Activated CD4-positive, alpha-beta memory T cell treated with anti-CD3 and anti-CD28 coated beads for 36 hours (primary cell): Measurements from ENCODE around the gene NEK7. TPM values are rescaled to one million over a fixed set of nuclear protein-coding genes. Genes with fewer than 3 reads are reported as not detected.

Source experiments
- CTCF ChIA-PET: fragments of 350-600 bp; sonication (Branson Sonifier 250); formaldehyde crosslinking; loops from one replicate; lab custom pipeline; 2021; ENCODE audit warnings: antibody characterized with exemption, inconsistent platforms; lab: Charles Lee
- POLR2A ChIA-PET: fragments of 350-600 bp; sonication (Branson Sonifier 250); formaldehyde crosslinking; loops from one replicate; lab custom pipeline; 2021; ENCODE audit warnings: antibody characterized with exemption; lab: Charles Lee
- DNase-seq: peaks from one replicate; pipeline ENCODE4 v3.0.0-alpha.2; 2020
- H3K27ac Mint-ChIP-seq: one replicate; pipeline ENCODE4 v1.8.0; 2021; ENCODE audit warnings: mixed read lengths
- H3K27me3 Mint-ChIP-seq: one replicate; pipeline ENCODE4 v1.8.0; 2021; ENCODE audit warnings: mixed read lengths
- H3K36me3 Mint-ChIP-seq: one replicate; pipeline ENCODE4 v1.8.0; 2021; ENCODE audit warnings: mixed read lengths
- H3K4me1 Mint-ChIP-seq: one replicate; pipeline ENCODE4 v1.8.0; 2021; ENCODE audit warnings: low read depth, mixed read lengths
- H3K4me3 Mint-ChIP-seq: one replicate; pipeline ENCODE4 v1.8.0; 2021; ENCODE audit warnings: mild to moderate bottlenecking, mixed read lengths
- H3K9me3 Mint-ChIP-seq: one replicate; pipeline ENCODE4 v1.8.0; 2021; ENCODE audit warnings: mixed read lengths
- intact Hi-C: fragments of 100-400 bp; cut with micrococcal nuclease; formaldehyde crosslinking; loops from one replicate; pipeline ENCODE4 v1.15.1; 2023
- total RNA-seq, 2 experiments: library from RNA; stranded (reverse); gene quantifications; one replicate each; pipeline ENCODE4 v1.2.3, GENCODE V29; 2021

The NEK7 gene
- total RNA-seq, 2 experiments from 2014 or later: 61.6 to 62.0 TPM

DNA sequence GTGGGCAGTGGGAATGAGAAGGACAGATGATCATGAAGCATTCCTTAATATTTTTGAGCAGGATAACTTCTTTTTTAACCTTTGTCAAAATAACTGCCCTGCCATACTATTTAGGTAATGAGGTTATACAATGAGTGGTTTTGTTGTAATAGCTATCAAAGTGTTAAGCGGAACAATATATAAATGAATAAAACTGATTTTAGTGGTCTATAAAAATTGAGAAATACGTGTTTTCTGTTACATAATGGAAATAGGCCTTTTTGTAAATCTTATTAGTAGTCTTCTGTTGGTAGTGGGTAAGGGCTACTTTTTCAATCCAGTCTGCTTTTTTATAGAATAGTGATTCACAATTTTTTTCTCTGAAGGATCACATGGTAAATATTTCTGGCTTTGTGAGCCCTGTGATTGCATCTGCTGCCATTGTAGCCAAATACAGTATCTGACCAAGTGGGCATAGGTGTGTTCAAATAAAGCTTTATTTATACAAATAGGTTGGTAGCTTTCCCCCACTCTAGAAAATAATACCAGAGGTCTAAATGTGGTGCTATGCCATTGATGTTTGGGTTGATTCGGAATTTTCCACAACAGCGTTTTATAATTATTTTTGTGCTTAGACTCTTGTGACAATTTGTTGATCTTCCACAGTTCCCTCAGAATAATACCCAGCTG is 4.3 kb downstream of the NEK7 start:
- H3K9me3 Mint-ChIP-seq: no peaks in the 10 kb centered on the region
- no peaks in the 10 kb centered on the region for H3K27me3 Mint-ChIP-seq
- POLR2A ChIA-PET: no interaction called here
- CTCF ChIA-PET: interaction anchor here (1.3 kb wide), 1 partner anchor 305 kb away, joined by 3 read pairs; no protein-coding TSS in a partner anchor
- peaks cover 57% of the 10 kb centered on the region for H3K4me1 Mint-ChIP-seq
- peaks cover 5% of the 10 kb centered on the region for H3K36me3 Mint-ChIP-seq
- H3K4me3 Mint-ChIP-seq: peak overlapping the region; percentile 56
- H3K27ac Mint-ChIP-seq: peak overlapping the region; percentile 85
- intact Hi-C loops: loop anchor here (10.0 kb wide), 1 partner anchor 774 kb away; no protein-coding TSS in a partner anchor
- no peak for DNase-seq

DNA sequence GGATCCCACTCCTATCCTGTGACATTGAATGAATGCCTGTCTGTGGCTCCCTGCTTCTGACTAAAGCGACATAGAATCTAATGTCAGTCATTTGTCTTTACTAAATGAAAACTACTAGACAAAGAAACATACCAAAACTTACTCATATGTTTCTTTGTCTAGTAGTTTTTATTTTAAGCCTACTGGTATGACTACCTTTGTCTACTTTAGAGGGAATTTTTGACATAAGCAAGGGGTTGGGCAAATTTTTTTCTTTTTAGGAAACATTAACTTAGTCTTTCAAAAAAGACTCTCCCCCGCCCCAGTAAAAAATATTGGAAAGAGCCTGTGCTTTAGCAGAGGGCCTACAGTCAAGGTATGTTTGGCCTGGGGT is 4.9 kb downstream of the NEK7 start:
- H3K4me3 Mint-ChIP-seq: peak overlapping the region; percentile 56
- H3K4me1 Mint-ChIP-seq: peaks cover 64% of the 10 kb centered on the region

DNA sequence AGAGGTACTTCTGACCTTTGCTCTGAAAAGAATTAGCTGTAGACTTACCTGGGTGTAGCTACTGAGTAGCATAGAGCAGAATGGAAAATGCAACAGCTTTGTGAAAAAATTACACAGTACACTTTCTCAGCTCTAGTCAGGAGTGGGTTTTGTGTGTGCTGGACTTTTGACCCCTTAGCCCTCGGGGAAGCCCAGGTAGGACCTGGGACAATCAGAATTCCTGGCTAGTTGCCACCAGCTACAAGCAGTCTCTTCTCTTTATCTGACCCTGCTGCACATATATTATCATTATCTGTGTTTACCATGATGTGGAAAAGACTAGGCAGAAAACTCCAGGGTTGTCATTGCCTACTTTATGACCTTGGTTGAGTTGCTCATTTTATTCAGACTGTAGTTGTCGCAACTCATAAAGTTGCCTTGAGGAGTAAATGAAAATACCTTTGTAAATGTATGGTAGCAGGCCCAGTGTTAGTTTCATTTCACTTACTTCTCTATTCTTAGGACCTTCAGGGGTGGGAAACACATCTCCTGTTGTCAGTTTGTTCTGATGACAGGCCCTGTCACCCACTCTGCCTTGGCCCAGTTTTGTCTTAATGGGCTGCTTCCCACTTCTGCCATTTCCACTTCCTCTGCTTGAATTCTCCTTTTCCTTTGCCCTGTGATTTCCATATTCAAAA is 5.4 kb downstream of the NEK7 start:
- ChIA-PET CTCF (interaction anchor here (0.8 kb wide), 1 partner anchor 74 kb away, joined by 4 read pairs; no protein-coding TSS in a partner anchor), POLR2A (no interaction called here)
- intact Hi-C loops: loop anchor here (10.0 kb wide), 1 partner anchor 773 kb away; no protein-coding TSS in a partner anchor
- no peak for DNase-seq
- Mint-ChIP-seq H3K27me3 (no peaks in the 10 kb centered on the region), H3K4me1 (peaks cover 69% of the 10 kb centered on the region), H3K4me3 (no peak overlapping the region), H3K36me3 (peaks cover 5% of the 10 kb centered on the region), H3K27ac (peak overlapping the region; percentile 85), H3K9me3 (no peaks in the 10 kb centered on the region)

More for the DNA sequence above, 4.9 kb downstream of the NEK7 start:
- H3K27ac Mint-ChIP-seq: peak overlapping the region; percentile 85
- H3K27me3 Mint-ChIP-seq: no peaks in the 10 kb centered on the region
- no peak for DNase-seq
- H3K9me3 Mint-ChIP-seq: no peaks in the 10 kb centered on the region
- CTCF ChIA-PET: interaction anchor here (0.8 to 1.3 kb wide), 2 partner anchors 73 to 304 kb away, joined by 3 to 4 read pairs; no protein-coding TSS in a partner anchor
- peaks cover 5% of the 10 kb centered on the region for H3K36me3 Mint-ChIP-seq
- intact Hi-C loops: loop anchor here (10.0 kb wide), 1 partner anchor 773 kb away; no protein-coding TSS in a partner anchor
- POLR2A ChIA-PET: no interaction called here

DNA sequence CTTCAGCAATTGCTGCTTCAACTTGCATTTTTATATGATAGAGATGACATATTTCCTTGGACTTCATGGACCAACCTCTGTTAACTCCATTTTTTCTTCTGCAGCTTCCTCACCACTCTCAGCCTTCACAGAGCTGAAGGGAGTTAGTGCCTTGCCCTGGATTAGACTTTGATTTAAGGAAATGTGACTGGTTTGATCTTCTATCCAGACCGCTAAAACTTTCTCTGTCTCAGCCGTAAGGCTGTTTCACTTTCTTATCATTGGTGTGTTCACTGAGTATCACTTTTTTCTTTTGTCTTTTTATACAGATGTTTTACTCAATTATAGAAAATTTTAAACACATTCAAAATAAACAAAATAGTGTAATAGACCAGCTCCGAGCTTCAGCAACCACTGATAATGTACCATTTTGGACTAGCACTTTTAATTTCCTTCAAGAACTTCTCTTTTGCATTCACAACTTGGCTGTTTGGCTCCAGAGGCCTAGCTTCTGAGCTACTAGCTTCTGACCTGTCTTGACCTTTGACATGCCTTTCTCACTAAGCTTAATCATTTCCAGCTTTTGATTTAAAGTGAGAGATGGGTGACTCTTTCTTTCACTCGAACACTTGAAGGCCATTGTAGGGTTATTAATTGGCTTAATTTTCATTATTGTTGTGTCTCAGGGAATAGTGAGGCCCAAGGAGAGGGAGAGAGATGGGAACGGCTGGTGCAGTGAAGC is 9.3 kb downstream of the NEK7 start:
- CTCF ChIA-PET: interaction anchor here (0.9 to 1.9 kb wide), 4 partner anchors 10 to 93 kb away, joined by 3 to 13 read pairs (median 4); partner anchors contain the start of gene NEK7
- H3K9me3 Mint-ChIP-seq: no peaks in the 10 kb centered on the region

DNA sequence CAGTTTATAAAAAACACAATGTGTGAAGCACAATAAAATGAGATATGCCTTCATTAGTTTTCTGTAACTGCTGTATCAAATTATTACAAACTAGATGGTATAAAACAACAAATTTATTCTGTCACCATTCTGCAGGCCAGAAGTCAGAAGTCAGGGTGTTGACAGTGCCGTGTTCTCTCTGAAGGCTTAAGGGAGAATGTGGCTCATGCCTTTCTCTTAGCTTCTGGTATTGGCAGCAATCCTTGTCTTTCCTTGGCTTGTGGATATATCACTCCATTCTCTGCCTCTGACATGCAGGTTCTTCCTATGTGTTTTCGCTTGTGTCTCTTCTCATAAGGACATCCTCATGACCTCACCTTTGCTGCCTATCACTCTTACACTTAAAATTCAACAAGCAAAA is 10.1 kb downstream of the NEK7 start:
- ChIA-PET POLR2A (interaction anchor here (0.7 to 1.5 kb wide), 3 partner anchors 9 to 119 kb away, joined by 3 to 8 read pairs (median 3); no protein-coding TSS in a partner anchor), CTCF (interaction anchor here (1.0 to 1.9 kb wide), 2 partner anchors 9 to 10 kb away, joined by 3 to 13 read pairs; partner anchors contain the start of gene NEK7)
- Mint-ChIP-seq H3K27ac (peak overlapping the region; percentile 92), H3K36me3 (no peaks in the 10 kb centered on the region), H3K4me1 (peaks cover 82% of the 10 kb centered on the region), H3K27me3 (no peaks in the 10 kb centered on the region), H3K4me3 (peak overlapping the region; percentile 18), H3K9me3 (no peaks in the 10 kb centered on the region)
- DNase-seq: no peak
- intact Hi-C loops: loop anchor here (1.0 to 10.0 kb wide), 6 partner anchors 7 to 768 kb away; no protein-coding TSS in a partner anchor

More for the DNA sequence above, 9.3 kb downstream of the NEK7 start:
- intact Hi-C loops: loop anchor here (1.0 to 10.0 kb wide), 3 partner anchors 8 to 769 kb away; no protein-coding TSS in a partner anchor
- H3K27me3 Mint-ChIP-seq: no peaks in the 10 kb centered on the region
- DNase-seq: no peak
- H3K27ac Mint-ChIP-seq: peak overlapping the region; percentile 92
- POLR2A ChIA-PET: no interaction called here
- no peaks in the 10 kb centered on the region for H3K36me3 Mint-ChIP-seq
- peak overlapping the region; percentile 66 for H3K4me3 Mint-ChIP-seq
- H3K4me1 Mint-ChIP-seq: peaks cover 86% of the 10 kb centered on the region

DNA sequence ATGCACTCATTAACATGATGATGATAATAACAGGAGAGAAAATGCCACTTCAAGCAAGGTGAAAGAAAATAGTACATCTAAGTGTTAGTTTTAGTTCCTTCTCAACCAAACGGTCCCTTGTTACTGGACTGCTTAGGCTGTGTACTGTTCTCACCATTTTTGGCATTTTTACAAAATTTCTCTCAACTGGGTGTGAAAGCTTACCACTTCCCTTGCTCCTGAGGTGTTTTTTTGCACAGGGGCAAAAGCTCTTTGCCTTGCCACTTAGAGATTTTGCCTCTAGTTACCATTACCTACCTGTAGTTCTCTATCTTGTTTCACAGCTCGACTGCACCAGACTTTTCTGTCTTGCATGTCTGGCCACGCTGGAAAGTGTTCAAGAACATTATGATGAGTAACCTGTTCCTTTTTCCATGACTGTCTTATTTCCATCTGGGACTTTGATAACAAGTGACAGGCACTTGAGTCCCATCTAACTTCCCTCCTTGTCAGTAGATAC is 10.7 kb downstream of the NEK7 start:
- CTCF ChIA-PET: interaction anchor here (1.0 kb wide), 1 partner anchor 9 kb away, joined by 3 read pairs; no protein-coding TSS in a partner anchor
- H3K4me3 Mint-ChIP-seq: peak overlapping the region; percentile 48

DNA sequence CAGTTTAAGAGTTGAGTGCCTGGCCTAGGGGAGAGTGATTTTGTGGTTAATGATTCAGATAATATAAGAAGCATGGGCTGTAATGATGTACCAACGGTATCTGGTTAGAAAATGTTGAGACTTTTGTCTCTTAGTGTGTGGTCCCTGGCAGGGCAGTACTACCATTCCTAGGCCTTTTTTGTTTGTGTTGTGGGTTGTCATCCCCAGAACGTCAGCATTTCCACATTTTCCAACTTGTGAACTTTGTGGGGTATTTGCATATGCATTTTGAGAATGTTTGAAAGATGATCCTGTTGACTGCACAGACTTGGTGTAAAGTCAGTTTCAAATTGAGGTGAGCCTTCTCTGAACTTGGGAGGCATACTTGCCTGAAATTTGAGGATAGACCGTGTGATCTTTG is 11.4 kb downstream of the NEK7 start:
- peak overlapping the region; percentile 14 for H3K4me3 Mint-ChIP-seq
- H3K27ac Mint-ChIP-seq: peak overlapping the region; percentile 92
- no peaks in the 10 kb centered on the region for H3K9me3 Mint-ChIP-seq
- H3K27me3 Mint-ChIP-seq: no peaks in the 10 kb centered on the region
- DNase-seq: no peak
- H3K4me1 Mint-ChIP-seq: peaks cover 86% of the 10 kb centered on the region
- intact Hi-C loops: loop anchor here (10.0 kb wide), 1 partner anchor 767 kb away; no protein-coding TSS in a partner anchor
- POLR2A ChIA-PET: interaction anchor here (1.1 to 1.6 kb wide), 3 partner anchors 10 to 12 kb away, joined by 3 to 8 read pairs (median 8); no protein-coding TSS in a partner anchor
- CTCF ChIA-PET: no interaction called here
- H3K36me3 Mint-ChIP-seq: no peaks in the 10 kb centered on the region

More for the DNA sequence above, 10.7 kb downstream of the NEK7 start:
- POLR2A ChIA-PET: interaction anchor here (0.7 to 1.5 kb wide), 3 partner anchors 9 to 118 kb away, joined by 3 to 8 read pairs (median 3); no protein-coding TSS in a partner anchor
- peak; percentile 33 for DNase-seq
- no peaks in the 10 kb centered on the region for H3K36me3 Mint-ChIP-seq
- H3K27ac Mint-ChIP-seq: peak overlapping the region; percentile 92
- peaks cover 82% of the 10 kb centered on the region for H3K4me1 Mint-ChIP-seq
- intact Hi-C loops: loop anchor here (1.0 to 10.0 kb wide), 5 partner anchors 8 to 767 kb away; no protein-coding TSS in a partner anchor
- no peaks in the 10 kb centered on the region for H3K27me3 Mint-ChIP-seq
- H3K9me3 Mint-ChIP-seq: no peaks in the 10 kb centered on the region

DNA sequence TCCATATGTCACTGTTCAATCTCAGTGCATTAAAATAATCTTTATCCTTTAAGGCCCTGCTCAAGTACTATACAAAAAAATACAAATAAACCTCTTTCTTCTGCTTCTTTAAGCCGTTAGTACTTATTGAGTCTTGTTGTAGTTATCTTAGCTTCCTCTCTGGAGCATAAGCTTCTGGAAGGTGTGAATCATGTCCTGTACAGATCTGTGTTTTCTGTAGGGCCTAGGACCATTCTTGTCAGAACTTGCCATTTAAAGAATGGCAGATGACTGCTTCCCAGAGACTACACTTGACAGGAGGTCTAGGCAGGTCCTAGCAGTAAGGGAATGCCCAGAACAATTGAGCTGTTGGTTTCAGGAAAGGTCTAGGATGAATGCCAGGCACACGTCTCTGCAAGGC is 12.9 kb downstream of the NEK7 start:
- peak overlapping the region; percentile 41 for H3K4me3 Mint-ChIP-seq
- H3K4me1 Mint-ChIP-seq: peaks cover 88% of the 10 kb centered on the region
- ChIA-PET POLR2A (interaction anchor here (1.2 to 1.6 kb wide), 2 partner anchors 11 to 17 kb away, joined by 3 to 8 read pairs; no protein-coding TSS in a partner anchor), CTCF (interaction anchor here (0.5 to 1.5 kb wide), 3 partner anchors 26 to 198 kb away, joined by 3 to 4 read pairs (median 3); no protein-coding TSS in a partner anchor)
- no peaks in the 10 kb centered on the region for H3K9me3 Mint-ChIP-seq
- no peak for DNase-seq
- H3K27me3 Mint-ChIP-seq: no peaks in the 10 kb centered on the region
- no peaks in the 10 kb centered on the region for H3K36me3 Mint-ChIP-seq
- intact Hi-C loops: loop anchor here (10.0 kb wide), 1 partner anchor 765 kb away; no protein-coding TSS in a partner anchor
- peak overlapping the region; percentile 86 for H3K27ac Mint-ChIP-seq

DNA sequence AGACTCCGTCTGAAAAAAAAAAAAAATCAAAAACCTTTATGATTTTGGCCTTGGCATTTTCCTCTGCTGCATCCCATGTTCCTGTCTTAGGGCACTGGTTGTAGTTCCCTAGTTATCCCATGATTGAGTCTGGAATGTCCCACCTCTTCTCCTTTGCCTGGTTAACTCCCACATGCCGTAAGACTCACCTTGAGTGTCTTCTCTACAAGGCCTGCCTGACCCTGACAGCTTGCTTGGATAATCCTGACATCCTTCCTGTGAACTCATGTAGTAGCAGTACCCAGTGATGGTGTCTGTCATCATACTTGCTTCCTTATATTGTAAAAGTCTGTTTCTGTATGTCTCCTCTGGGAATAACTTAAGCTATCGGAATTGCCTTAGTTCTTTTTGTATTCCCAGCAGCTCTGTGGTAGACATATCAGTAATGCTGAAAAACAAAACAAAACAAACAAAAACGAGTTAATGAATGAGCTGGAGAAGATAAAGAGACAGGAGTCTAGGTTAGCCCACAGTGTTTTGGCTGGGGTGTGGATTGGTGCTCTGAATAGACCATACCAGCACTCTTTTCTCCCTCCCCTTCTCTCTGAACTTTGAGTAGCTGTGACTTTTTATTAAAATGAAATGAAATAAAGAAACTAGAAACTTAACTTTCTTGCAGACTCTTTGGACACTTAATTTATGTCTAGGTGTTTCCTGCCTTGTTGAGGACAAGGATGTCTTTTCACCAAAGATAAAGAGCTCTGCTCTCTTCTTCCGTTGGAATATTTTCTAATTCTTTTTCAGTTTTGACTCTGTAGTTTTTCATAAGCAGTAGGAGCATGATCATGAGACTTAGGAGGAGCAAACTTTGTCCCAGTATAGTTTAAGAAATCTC is 15.1 kb downstream of the NEK7 start:
- Mint-ChIP-seq H3K9me3 (no peaks in the 10 kb centered on the region), H3K27ac (peak overlapping the region; percentile 80), H3K36me3 (no peaks in the 10 kb centered on the region), H3K4me1 (peaks cover 86% of the 10 kb centered on the region), H3K27me3 (no peaks in the 10 kb centered on the region), H3K4me3 (no peak overlapping the region)
- intact Hi-C loops: no loop called here
- CTCF ChIA-PET: interaction anchor here (1.2 to 1.8 kb wide), 3 partner anchors 11 to 16 kb away, joined by 3 to 5 read pairs (median 4); partner anchors contain the start of gene NEK7
- POLR2A ChIA-PET: interaction anchor here (0.6 kb wide), 1 partner anchor 152 kb away, joined by 4 read pairs; no protein-coding TSS in a partner anchor
- no peak for DNase-seq

DNA sequence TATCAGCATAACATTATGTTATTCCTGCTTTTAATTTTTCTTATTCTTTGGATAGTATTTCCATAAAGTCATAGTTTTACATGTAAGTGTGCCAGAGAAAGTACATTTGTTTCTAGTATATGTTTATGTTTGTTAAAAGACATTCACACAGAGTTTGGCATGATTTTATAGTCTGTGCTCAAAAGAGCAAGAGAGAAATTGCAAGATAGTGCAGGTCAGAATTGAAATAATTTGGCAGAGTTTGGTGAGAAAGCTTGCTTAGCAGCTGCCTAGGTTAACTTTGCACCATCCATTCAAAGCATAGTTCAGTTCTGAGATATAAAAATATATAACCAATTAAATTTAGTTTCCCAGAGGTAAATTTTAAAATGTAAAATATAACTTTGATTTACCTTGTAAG is 17.0 kb downstream of the NEK7 start:
- no peaks in the 10 kb centered on the region for H3K27me3 Mint-ChIP-seq
- DNase-seq: no peak
- intact Hi-C loops: loop anchor here (1.0 kb wide), 1 partner anchor 8 kb away; no protein-coding TSS in a partner anchor
- ChIA-PET CTCF (interaction anchor here (0.7 to 1.8 kb wide), 2 partner anchors 18 to 67 kb away, joined by 3 to 5 read pairs; partner anchors contain the start of gene NEK7), POLR2A (interaction anchor here (0.6 to 2.9 kb wide), 2 partner anchors 15 to 22 kb away, joined by 4 to 9 read pairs; no protein-coding TSS in a partner anchor)
- no peaks in the 10 kb centered on the region for H3K9me3 Mint-ChIP-seq
- H3K4me1 Mint-ChIP-seq: peaks cover 86% of the 10 kb centered on the region
- H3K4me3 Mint-ChIP-seq: no peak overlapping the region
- peak overlapping the region; percentile 66 for H3K27ac Mint-ChIP-seq
- no peaks in the 10 kb centered on the region for H3K36me3 Mint-ChIP-seq
